Stimulated activated effector memory CD8-positive, alpha-beta T cell treated with anti-CD3 and anti-CD28 coated beads, Interleukin-12 subunit alpha, Interleukin-12 subunit beta, amount 100 ng/mL, for 72 hours (primary cell): ENCODE data around the gene TIMM10B.

Experiments
- ATAC-seq: fragments of 150-1000 bp; cut with Tn5 transposase; 2 replicates; pipeline ENCODE4 v1.10.0; 2021
- DNase-seq, 2 donors: peaks; one replicate each; pipeline ENCODE4 v3.0.0; 2021 to 2022; ENCODE audit warnings: low spot score in 2 of 2
- H3K27ac Mint-ChIP-seq: one replicate; pipeline ENCODE4 v1.8.0; 2022; ENCODE audit warnings: mild to moderate bottlenecking, mixed read lengths
- H3K36me3 Mint-ChIP-seq: one replicate; pipeline ENCODE4 v1.8.0; 2022; ENCODE audit warnings: mild to moderate bottlenecking, mixed read lengths
- H3K4me1 Mint-ChIP-seq: one replicate; pipeline ENCODE4 v1.8.0; 2022; ENCODE audit warnings: mixed read lengths
- H3K4me3 Mint-ChIP-seq: one replicate; pipeline ENCODE4 v1.8.0; 2022; ENCODE audit warnings: mild to moderate bottlenecking, mixed read lengths
- H3K9me3 Mint-ChIP-seq: one replicate; pipeline ENCODE4 v1.8.0; 2022; ENCODE audit warnings: mixed read lengths

TIMM10B gene

DNA sequence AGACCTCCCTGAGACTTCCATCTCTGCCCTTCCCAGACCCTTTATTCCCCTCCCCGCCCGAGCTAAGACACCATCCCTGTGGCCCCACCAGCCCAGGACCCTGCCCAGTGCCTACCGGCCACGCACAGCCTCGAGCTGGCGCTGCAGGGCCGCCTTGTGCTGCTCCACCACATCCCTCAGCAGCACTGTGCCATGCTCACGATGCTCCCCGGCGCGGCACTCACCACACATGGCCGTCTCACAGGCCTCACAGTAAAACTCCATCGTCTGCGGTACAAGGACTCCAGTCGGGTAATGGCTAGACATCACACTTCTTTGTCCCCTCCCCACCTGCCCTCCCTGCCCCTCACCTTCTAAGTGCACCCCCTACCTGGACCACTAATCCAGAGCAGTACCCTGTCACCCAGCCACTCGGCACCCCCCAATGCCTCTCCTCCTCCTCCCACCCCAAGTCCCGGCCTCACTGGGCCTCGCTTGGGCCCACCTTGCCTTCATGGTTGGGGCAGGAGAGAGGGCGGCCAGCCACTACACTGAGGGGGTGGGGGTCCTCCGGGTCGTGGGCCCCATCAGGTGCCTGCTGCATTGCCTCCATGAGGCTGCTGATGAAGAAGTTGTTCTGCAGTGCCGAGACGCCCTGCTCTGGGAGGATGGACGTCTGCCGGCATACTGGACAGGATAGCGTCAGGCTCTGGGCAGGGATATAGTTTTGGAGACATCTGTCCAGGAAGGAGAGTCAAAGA, 23.6 kb upstream of the TIMM10B start:
- DNase-seq, result no peak
- no peaks in the 10 kb centered on the region for H3K36me3 Mint-ChIP-seq
- no peak for ATAC-seq
- H3K9me3 Mint-ChIP-seq, result no peaks in the 10 kb centered on the region
- no peaks in the 10 kb centered on the region for H3K4me1 Mint-ChIP-seq
- no peak overlapping the region for H3K27ac Mint-ChIP-seq
- no peak overlapping the region for H3K4me3 Mint-ChIP-seq

DNA sequence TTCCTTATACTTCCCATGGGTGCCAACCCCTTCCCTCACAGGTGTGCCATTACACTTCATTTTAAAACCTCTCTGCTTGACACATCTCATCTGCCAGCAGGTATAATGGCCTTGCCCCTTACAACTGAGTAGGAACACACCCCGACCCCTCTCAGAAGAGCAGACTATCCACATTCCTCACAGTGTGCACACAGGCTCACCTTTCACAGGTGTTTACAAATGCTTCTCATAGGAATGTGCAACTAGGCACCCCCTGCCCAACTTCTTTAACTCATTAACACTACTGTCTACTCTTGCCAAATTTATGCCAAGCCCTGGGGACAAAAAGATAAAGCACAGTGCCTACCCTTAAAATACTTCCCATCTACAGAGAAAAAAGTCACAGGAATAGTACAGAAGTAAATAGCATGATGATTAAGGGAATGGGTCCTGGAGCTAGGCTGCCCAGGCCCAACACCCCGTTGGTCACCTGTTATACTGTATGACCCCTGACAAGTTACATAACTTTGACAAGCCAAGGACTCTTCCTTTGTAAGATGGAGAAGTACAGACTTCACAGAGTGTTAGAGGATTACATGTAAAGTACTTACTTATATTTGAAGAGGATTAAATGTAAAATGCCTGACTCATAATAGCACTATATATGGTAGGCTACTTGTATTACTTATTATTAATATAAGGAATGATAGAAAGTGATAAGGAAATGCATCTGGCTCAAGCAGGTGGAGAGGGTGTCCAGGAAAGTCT, 22.8 kb upstream of the TIMM10B start:
- Mint-ChIP-seq H3K9me3 (no peaks in the 10 kb centered on the region), H3K4me3 (no peak overlapping the region), H3K36me3 (no peaks in the 10 kb centered on the region), H3K4me1 (no peaks in the 10 kb centered on the region), H3K27ac (no peak overlapping the region)
- ATAC-seq, result no peak
- no peak for DNase-seq

DNA sequence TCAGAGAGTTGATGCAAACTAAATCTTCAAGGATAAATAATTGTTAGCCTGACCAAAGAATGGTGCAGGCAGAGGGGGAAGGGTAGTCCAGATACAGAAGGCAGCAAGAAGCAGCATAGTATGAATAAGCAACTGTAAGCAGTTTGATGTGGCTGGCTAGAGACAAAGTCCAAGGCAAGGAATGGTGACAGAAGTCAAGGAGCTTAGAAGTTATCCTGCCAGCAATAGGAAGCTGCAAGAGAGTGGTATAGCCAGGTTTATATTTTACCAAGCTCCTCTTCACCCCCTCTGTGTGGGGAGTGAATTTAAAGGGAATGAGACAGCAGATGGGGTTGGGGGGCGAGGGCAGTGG, 22.2 kb upstream of the TIMM10B start:
- H3K27ac Mint-ChIP-seq, result no peak overlapping the region
- DNase-seq (no peak), ATAC-seq (no peak)
- H3K4me3 Mint-ChIP-seq, result no peak overlapping the region
- H3K4me1 Mint-ChIP-seq, result no peaks in the 10 kb centered on the region
- H3K9me3 Mint-ChIP-seq, result no peaks in the 10 kb centered on the region
- no peaks in the 10 kb centered on the region for H3K36me3 Mint-ChIP-seq

DNA sequence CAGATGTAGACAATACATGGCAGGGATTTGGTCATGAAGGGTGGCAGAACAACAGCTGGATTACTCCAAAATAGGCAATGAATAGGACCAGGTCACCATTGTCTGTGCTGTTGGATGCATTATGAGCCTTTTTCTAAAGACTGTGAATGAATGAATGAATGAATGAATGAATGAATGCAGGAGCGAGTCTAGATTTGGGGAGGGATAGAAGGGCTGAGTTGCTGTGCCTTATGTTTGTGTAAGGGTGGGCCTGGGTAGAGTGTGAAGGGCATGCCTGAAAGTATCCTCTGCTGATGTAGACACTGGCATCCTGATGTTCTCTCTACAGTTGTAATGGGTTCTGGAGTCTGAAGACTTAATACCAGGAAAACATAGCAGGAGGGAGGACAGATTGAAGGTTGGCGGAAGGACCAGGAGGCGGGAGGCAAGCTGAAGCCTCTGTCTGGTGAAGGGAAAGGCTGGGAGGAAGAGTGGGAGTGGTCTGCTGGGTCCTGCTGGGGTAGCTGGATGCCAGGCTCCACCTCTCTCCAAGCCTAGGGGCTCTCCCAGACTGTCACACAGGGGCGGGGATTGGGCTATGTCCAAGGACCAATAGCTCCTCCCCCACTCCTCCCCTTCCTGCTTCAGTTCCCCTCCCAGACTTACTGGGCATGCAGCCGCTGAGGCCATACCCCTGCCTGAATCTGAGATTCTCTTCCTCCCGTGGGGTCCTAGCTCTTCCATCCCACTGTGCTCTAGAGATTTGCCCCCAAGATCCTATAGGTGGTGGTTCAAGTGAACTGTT, 12.4 kb upstream of the TIMM10B start:
- no peak for DNase-seq
- Mint-ChIP-seq H3K27ac (no peak overlapping the region), H3K4me1 (peaks cover 10% of the 10 kb centered on the region), H3K9me3 (no peaks in the 10 kb centered on the region), H3K4me3 (no peak overlapping the region), H3K36me3 (peaks cover under 1% of the 10 kb centered on the region)
- ATAC-seq, result peak; percentile 19

DNA sequence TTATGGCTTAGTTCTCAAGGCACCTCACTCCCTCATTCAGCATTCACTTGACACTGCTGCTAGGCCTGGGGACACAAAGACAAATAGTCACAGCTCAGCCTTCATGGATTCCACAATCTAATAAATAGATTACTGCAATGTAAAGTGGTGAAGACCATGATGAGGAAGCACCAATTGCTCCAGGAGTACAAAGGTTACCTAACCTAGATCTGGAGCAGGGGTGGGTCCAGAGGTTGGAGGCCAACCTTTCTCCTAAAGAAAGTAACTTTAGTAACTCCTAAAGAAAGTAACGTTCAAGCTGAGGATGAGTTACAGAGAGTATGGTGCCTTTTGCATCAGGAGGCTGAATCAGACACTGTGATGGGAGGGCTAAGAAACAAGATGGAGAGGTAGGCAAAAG, 11.7 kb upstream of the TIMM10B start:
- no peak overlapping the region for H3K27ac Mint-ChIP-seq
- no peak overlapping the region for H3K4me3 Mint-ChIP-seq
- peaks cover 7% of the 10 kb centered on the region for H3K36me3 Mint-ChIP-seq
- H3K4me1 Mint-ChIP-seq, result peaks cover 10% of the 10 kb centered on the region
- no peaks in the 10 kb centered on the region for H3K9me3 Mint-ChIP-seq
- DNase-seq, result no peak
- no peak for ATAC-seq

DNA sequence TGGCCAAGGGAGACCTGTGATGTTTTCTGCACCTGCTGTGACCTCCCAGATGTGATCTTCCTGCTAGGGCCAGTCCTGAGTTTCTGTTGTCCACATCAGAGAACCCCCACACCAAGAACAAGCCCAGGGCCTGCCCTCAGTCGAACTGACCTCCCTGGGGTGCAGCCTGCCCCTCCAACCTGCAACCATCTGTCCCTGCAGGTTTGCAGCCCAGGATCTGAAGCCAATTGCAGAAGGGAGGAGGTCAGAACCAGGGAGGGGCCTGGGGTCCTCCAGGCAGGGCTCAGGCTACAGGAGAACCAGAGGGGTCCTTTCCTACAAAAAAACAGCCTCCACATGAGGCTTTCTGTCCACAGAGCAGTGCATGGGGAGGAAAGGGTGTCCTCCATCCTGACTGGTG, 8.4 kb upstream of the TIMM10B start:
- H3K4me3 Mint-ChIP-seq, result peak overlapping the region; percentile 77
- ATAC-seq, result no peak
- peaks cover 13% of the 10 kb centered on the region for H3K4me1 Mint-ChIP-seq
- H3K9me3 Mint-ChIP-seq, result no peaks in the 10 kb centered on the region
- peaks cover 32% of the 10 kb centered on the region for H3K36me3 Mint-ChIP-seq
- peak overlapping the region; percentile 81 for H3K27ac Mint-ChIP-seq
- DNase-seq, result no peak

DNA sequence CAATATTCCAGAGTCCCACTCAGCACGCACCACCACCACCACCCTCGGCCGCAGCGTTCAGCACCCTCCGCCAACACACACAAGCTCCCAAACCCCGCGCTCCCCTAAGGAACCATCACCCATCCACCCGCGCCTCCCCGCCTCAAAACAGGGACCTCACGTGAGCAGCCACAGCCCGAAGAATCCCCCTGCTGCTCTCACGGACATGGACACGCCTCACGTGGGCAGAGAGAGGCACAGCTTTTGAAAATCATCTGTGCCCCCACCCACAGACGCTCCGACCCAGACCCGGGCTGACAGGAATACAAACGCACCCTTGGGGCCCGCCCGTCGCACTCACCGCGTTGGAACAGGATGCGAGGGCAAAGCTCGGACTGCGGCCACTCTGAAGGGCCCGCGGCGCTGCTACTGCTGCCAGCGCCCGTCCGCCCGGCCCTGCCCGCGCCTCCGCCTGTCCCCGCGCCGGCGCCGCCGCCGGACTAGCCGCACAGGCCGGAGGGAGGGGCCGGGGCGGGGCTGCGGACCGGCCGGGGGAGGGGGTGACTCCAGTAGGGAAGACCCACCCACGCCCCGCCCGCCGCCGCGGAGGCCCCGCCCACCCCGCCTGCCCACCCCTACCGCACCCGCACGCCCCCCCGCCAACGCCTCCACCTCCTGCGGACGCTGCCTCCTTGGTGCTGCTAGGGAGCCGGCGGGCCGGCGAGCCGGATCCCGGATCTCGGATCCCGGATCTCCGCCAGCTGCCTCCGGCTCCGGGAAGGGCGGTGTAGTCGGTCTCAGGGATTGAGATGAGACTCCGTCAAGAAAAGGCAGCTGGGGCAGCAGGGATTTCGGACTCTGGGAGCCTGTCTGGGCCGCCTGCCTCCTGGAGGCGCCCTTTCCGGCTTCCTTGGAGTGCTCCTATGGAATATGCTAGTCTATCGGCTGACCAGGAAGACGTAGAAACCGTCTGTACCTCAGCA, 7.6 kb upstream of the TIMM10B start, which contains the start of gene TRIM3:
TRIM3 (minus strand) TSS at position 491 of the 962 bp plus-strand sequence. CDS start 8,246 bp downstream, outside the sequence.
- peak within 1 kb of the TSS; percentile 81 for H3K27ac Mint-ChIP-seq

DNA sequence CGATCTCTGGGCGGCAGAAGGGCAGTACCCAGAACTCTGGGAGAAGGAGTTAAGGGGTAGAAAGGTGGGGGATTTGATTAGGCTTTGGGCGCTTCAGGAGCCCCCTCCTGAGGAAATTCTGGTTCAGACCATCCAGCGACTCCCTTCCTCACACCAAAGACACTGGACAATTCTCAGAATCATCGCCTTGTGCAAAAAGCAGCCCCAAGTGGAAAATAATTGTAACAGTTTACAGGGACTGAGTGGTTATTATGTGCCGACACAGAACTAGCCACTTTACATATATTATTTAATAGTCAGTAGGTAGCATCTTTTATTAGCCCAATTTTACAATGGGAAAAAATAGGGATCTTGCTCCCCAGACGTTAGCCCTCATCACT, 6.9 kb upstream of the TIMM10B start:
- DNase-seq (no peak), ATAC-seq (no peak)
- no peaks in the 10 kb centered on the region for H3K9me3 Mint-ChIP-seq
- peak overlapping the region; percentile 77 for H3K4me3 Mint-ChIP-seq
- H3K36me3 Mint-ChIP-seq, result peaks cover 38% of the 10 kb centered on the region
- H3K27ac Mint-ChIP-seq, result peak overlapping the region; percentile 81
- H3K4me1 Mint-ChIP-seq, result peaks cover 21% of the 10 kb centered on the region

More for the DNA sequence above, 7.6 kb upstream of the TIMM10B start, which contains the start of gene TRIM3:
- H3K36me3 Mint-ChIP-seq, result peaks cover 36% of the 10 kb centered on the region
- peak; percentile 46 to 75 for DNase-seq
- peaks cover 16% of the 10 kb centered on the region for H3K4me1 Mint-ChIP-seq
- H3K9me3 Mint-ChIP-seq, result no peaks in the 10 kb centered on the region
- ATAC-seq, result peak; percentile 75
- H3K4me3 Mint-ChIP-seq, result peak within 1 kb of the TSS; percentile 77

DNA sequence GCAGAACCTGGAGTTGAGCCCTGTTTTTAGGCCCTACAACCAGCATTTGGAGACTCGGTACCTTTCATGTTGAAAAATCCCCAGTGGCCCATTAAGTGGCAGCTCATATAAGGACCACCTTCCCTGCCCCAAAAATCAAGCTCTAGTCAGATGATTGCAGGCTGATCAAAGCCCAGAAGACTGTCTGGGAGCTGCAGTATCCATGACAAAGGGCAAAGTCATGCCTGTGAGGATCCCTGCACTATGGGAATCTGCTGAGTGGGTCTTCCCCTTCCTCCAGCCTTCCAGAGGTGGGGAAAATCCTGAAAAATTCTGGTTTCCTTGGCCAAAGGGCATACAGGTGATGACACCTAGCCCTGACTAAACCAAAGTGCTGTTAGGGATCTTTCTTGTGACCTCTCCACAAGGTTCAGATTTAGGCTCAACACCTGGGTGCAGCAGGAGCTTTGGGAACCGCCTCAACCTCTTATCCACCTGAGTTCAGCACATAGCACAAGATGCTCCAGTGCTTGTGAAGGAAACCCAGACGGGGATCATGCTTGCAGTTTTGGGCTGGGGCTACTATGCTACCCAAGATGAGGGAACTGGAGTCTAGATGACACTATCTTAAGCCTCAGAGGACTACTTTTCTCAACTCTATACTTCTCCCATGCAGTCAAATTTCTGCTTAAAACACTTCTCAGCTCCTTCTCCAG, 6.3 kb upstream of the TIMM10B start:
- ATAC-seq, result no peak
- peak overlapping the region; percentile 77 for H3K4me3 Mint-ChIP-seq
- peaks cover 40% of the 10 kb centered on the region for H3K36me3 Mint-ChIP-seq
- no peak for DNase-seq
- H3K4me1 Mint-ChIP-seq, result peaks cover 27% of the 10 kb centered on the region
- peak overlapping the region; percentile 20 for H3K27ac Mint-ChIP-seq
- no peaks in the 10 kb centered on the region for H3K9me3 Mint-ChIP-seq

DNA sequence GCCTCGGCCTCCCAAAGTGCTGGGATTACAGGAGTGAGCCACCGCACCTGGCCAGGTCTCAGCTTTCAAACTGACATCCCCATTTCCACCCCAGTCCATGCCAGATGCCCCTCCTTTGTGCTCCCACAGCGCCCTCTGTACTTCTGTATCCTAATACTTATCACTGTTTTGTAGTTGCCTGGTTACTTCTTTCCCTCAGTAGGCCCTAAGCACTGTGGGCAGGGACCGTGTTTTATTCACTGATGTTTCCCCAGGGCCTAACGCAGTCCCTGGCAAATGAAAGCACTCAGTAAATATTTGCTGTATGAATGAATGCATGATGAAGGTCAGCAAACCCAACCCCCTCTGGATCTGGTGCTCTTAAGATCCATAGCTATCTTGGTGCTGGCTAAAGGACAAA, 5.4 kb upstream of the TIMM10B start:
- H3K36me3 Mint-ChIP-seq, result peaks cover 44% of the 10 kb centered on the region
- peaks cover 36% of the 10 kb centered on the region for H3K4me1 Mint-ChIP-seq
- H3K27ac Mint-ChIP-seq, result peak overlapping the region; percentile 20
- ATAC-seq (no peak), DNase-seq (no peak)
- H3K4me3 Mint-ChIP-seq, result no peak overlapping the region
- no peaks in the 10 kb centered on the region for H3K9me3 Mint-ChIP-seq

DNA sequence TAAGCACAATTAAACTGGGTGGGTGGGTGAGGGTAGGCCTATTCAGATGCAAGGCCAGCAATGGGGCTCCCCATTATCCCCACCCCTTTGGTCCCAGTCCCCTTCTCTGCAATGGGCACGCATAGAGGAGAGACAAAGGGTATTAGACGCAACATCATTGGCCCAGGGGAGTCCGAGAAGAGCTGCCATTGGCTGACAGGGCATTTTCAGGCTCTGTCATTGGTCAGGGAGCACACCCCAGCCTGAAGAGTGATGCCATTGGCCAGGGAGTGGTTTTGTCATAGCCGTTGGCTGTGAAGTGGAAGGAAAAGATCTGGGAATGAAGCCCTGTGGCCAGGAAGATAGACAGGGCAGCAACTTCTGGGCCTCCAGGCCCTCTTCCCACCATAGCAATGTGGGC, 4.7 kb upstream of the TIMM10B start:
- peak overlapping the region; percentile 20 for H3K27ac Mint-ChIP-seq
- no peak for DNase-seq
- H3K9me3 Mint-ChIP-seq, result no peaks in the 10 kb centered on the region
- peaks cover 41% of the 10 kb centered on the region for H3K4me1 Mint-ChIP-seq
- ATAC-seq, result no peak
- peaks cover 50% of the 10 kb centered on the region for H3K36me3 Mint-ChIP-seq
- no peak overlapping the region for H3K4me3 Mint-ChIP-seq

DNA sequence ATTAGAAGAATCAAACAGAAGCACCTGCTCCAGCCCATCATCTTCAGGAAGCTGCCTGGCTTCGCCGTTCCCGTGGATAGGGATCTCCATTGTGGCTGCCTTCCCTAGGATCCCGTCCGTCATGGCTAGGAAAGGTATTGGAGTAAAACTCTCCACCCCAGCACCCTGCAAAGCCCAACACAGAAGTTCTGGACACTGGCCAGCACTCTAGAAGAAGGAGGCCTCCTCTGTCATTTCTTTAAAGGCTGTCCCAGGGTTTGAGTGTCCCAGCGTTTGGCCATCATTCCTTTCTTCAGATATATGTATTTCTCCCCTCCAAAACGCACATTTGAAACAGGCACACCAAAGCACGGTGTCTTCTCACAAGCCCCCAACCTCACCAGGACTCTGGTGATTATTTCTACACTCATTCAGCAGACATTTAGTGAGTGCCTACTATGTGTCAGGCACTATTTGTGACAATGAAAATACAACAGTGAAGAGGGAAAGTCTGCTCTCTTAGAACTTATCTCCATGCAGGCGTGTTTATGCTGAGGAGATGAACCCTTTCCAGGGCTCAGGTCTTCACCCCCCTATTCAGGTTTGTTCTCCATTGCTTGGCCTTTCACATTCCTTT, 894 bp upstream of the TIMM10B start:
- ATAC-seq (no peak), DNase-seq (no peak)
- peak overlapping the region; percentile 99 for H3K27ac Mint-ChIP-seq
- H3K9me3 Mint-ChIP-seq, result no peaks in the 10 kb centered on the region
- H3K4me3 Mint-ChIP-seq, result peak overlapping the region; percentile 95
- peaks cover 42% of the 10 kb centered on the region for H3K36me3 Mint-ChIP-seq
- peaks cover 45% of the 10 kb centered on the region for H3K4me1 Mint-ChIP-seq

DNA sequence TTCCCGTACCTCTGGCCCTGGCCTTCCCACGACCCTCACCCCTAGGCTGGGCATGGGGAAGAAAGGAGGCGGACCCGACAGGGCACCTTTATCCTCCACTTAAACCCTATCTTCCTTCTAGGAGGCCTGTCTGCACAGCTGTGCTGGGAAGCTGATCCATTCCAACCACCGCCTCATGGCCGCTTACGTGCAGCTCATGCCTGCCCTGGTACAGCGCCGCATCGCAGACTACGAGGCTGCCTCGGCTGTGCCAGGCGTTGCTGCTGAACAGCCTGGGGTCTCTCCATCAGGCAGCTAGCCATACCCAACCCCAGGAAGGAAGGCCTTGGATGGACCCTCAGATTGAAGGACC, 599 bp downstream of the TIMM10B start:
- peak; percentile 1 for ATAC-seq
- peak overlapping the region; percentile 95 for H3K4me3 Mint-ChIP-seq

DNA sequence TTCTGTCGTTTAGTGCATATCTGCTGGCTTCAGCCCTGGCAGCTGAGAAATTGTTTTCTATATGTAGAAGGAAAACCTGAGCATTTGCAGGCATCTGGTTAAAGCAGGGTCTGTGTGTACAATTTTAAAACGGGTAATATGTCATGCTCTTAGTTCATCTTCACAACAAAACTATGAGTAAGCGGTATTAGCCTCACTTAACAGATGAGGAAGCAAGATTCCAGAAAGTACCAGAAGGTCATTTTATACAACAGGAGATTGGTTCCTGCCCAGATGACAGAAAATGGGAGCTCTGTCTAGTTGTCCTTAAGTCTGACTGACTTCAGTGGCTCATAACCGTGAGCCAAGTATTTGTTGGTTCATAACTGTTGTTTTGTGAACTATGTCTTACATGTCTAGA, 1.1 kb downstream of the TIMM10B start:
- Mint-ChIP-seq H3K4me3 (peak overlapping the region; percentile 95), H3K27ac (peak overlapping the region; percentile 99), H3K4me1 (peaks cover 45% of the 10 kb centered on the region), H3K9me3 (no peaks in the 10 kb centered on the region), H3K36me3 (peaks cover 24% of the 10 kb centered on the region)
- no peak for DNase-seq
- ATAC-seq, result no peak

More for the DNA sequence above, 599 bp downstream of the TIMM10B start:
- Mint-ChIP-seq H3K9me3 (no peaks in the 10 kb centered on the region), H3K36me3 (peaks cover 29% of the 10 kb centered on the region), H3K27ac (peak overlapping the region; percentile 99), H3K4me1 (peaks cover 45% of the 10 kb centered on the region)
- no peak for DNase-seq
